Peyer's patch (tissue), 4 donors: ENCODE measurements around the gene SULT2B1. TPM values are rescaled to one million over a fixed set of nuclear protein-coding genes. Genes with fewer than 3 reads are reported as not detected.

ENCODE experiments used
- DNase-seq, 3 donors: peaks; one replicate each; pipeline ENCODE4 v3.0.0-alpha.2; 2017 to 2019
- H3K27ac ChIP-seq, 4 donors: fragments of 200-600 bp; sonication (generic); one replicate each; pipeline ENCODE4 v1.5.1; 2016 to 2019
- H3K27me3 ChIP-seq, 2 donors: fragments of 200-600 bp; sonication (generic); one replicate each; pipeline ENCODE4 v1.5.1; 2019
- H3K36me3 ChIP-seq, 3 donors: fragments of 200-600 bp; sonication (generic); one replicate each; pipeline ENCODE4 v1.5.1; 2016 to 2019
- H3K4me1 ChIP-seq, 4 donors: fragments of 200-600 bp; sonication (generic); one replicate each; pipeline ENCODE4 v1.5.1; 2016 to 2019
- H3K4me3 ChIP-seq, 4 donors: fragments of 200-600 bp; sonication (generic); 1 replicate in 3 of 4; 2 replicates in 1 of 4; pipeline ENCODE4 v1.5.1; 2016 to 2019; ENCODE audit warnings: mild to moderate bottlenecking in 1 of 4
- H3K9me3 ChIP-seq, 4 donors: fragments of 200-600 bp; sonication (generic); one replicate each; pipeline ENCODE4 v1.5.1; 2016 to 2019; ENCODE audit warnings: mild to moderate bottlenecking in 1 of 4
- CTCF ChIP-seq, 6 experiments: fragments of 450-650 bp in 4 of 6; fragments of 200-600 bp in 2 of 6; sonication (generic) in 1 of 6; IDR thresholded peaks; one replicate each; pipeline ENCODE4 v1.5.1; 2017 to 2019; ENCODE audit warnings: antibody characterized with exemption in 6 of 6, mild to moderate bottlenecking in 3 of 6, moderate library complexity in 1 of 6
- POLR2A ChIP-seq, 2 donors: fragments of 450-650 bp; IDR thresholded peaks; one replicate each; pipeline ENCODE4 v1.5.1; 2017; ENCODE audit warnings: antibody characterized with exemption in 2 of 2, mild to moderate bottlenecking in 2 of 2, moderate library complexity in 2 of 2
- total RNA-seq, 4 donors: library from RNA; depleted of rRNA; stranded (reverse); fragments of >200 nt; gene quantifications; one replicate each; pipeline ENCODE4 v1.1.0, GENCODE V29; 2016

The SULT2B1 gene
- total RNA-seq, 4 donors from 2014 or later: 2.5 to 14.6 (median 5.9) TPM

- H3K9me3 ChIP-seq: no peaks in the 10 kb centered on the region
- DNase-seq: no peak
- H3K27me3 ChIP-seq: peaks cover 0 to 9% of the 10 kb centered on the region in 2 donors
- peaks cover 0 to 25% (median 7%) of the 10 kb centered on the region in 4 donors for H3K4me1 ChIP-seq
- no peak overlapping the region for H3K27ac ChIP-seq
- H3K4me3 ChIP-seq: no peak overlapping the region
- H3K36me3 ChIP-seq: no peaks in the 10 kb centered on the region
- no peak for TF ChIP-seq CTCF (IDR thresholded peaks at IDR 0.05)
- no peak for TF ChIP-seq POLR2A (IDR thresholded peaks at IDR 0.05)
Observed at GRCh38 chr19:48508729-48509411, 43.1 kb upstream of the SULT2B1 start.

- Histone ChIP-seq H3K27me3 (peaks cover 0 to 9% of the 10 kb centered on the region in 2 donors), H3K4me3 (no peak overlapping the region), H3K4me1 (peaks cover 0 to 25% (median 7%) of the 10 kb centered on the region in 4 donors), H3K9me3 (no peaks in the 10 kb centered on the region), H3K27ac (no peak overlapping the region), H3K36me3 (no peaks in the 10 kb centered on the region)
- no peak for DNase-seq
- TF ChIP-seq POLR2A (IDR thresholded peaks at IDR 0.05): no peak
- no peak for TF ChIP-seq CTCF (IDR thresholded peaks at IDR 0.05)
Observed at GRCh38 chr19:48509467-48510194, 42.3 kb upstream of the SULT2B1 start.

- TF ChIP-seq CTCF (IDR thresholded peaks at IDR 0.05) (no peak), POLR2A (IDR thresholded peaks at IDR 0.05) (no peak)
- H3K4me1 ChIP-seq: peaks cover 0 to 25% (median 7%) of the 10 kb centered on the region in 4 donors
- no peaks in the 10 kb centered on the region for H3K36me3 ChIP-seq
- no peaks in the 10 kb centered on the region for H3K9me3 ChIP-seq
- H3K27ac ChIP-seq: peak overlapping the region in 1 of 4 donors; percentile 64
- peak; percentile 71 to 85 (median 74) for DNase-seq
- peaks cover 0 to 9% of the 10 kb centered on the region in 2 donors for H3K27me3 ChIP-seq
- H3K4me3 ChIP-seq: peak overlapping the region in 3 of 4 donors; percentile 31 to 42 (median 39)
Observed at GRCh38 chr19:48510421-48511268, 41.3 kb upstream of the SULT2B1 start.

- DNase-seq: no peak
- Histone ChIP-seq H3K4me1 (peaks cover 0 to 25% (median 7%) of the 10 kb centered on the region in 4 donors), H3K27me3 (peaks cover 0 to 9% of the 10 kb centered on the region in 2 donors), H3K4me3 (peak overlapping the region; percentile 0 to 42 (median 35)), H3K36me3 (no peaks in the 10 kb centered on the region), H3K9me3 (no peaks in the 10 kb centered on the region), H3K27ac (peak overlapping the region in 1 of 4 donors; percentile 64)
- TF ChIP-seq CTCF (IDR thresholded peaks at IDR 0.05) (no peak), POLR2A (IDR thresholded peaks at IDR 0.05) (no peak)
Observed at GRCh38 chr19:48511321-48511731, 40.6 kb upstream of the SULT2B1 start.

GRCh38 chr19:48511800-48512503 is 40.0 kb upstream of the SULT2B1 start, which contains the start of gene LMTK3:
LMTK3 (minus strand) TSS chr19:48511835; CDS start chr19:48511576, 259 bp downstream.
- H3K27ac ChIP-seq: peak within 1 kb of the TSS in 1 of 4 donors; percentile 64
- DNase-seq: peak in 2 of 3 donors; percentile 77 to 85
- no peaks in the 10 kb centered on the region for H3K36me3 ChIP-seq
- H3K4me3 ChIP-seq: peak within 1 kb of the TSS; percentile 0 to 42 (median 35)
- peaks cover 0 to 25% (median 7%) of the 10 kb centered on the region in 4 donors for H3K4me1 ChIP-seq
- TF ChIP-seq POLR2A (IDR thresholded peaks at IDR 0.05) (no peak), CTCF (IDR thresholded peaks at IDR 0.05) (no peak)
- H3K9me3 ChIP-seq: no peaks in the 10 kb centered on the region
- peaks cover 0 to 9% of the 10 kb centered on the region in 2 donors for H3K27me3 ChIP-seq
